ENCODE measurements around the gene SLC2A3. TPM values are rescaled to one million over a fixed set of nuclear protein-coding genes. Genes with fewer than 3 reads are reported as not detected.
A peak's percentile ranks its signal among the peaks of the same experiment; 100 is the strongest.
"Not testable (repeated sequence)": the region's sequence is repeated elsewhere in the genome, so short reads cannot be mapped to it uniquely, and the experiment has no call there.

Gene SLC2A3
- 100 to 1,000 TPM in 2 of 8 experiments, 10 to 100 TPM in 6; 10.3 to 110 (median 54.6) TPM for total RNA-seq

DNA sequence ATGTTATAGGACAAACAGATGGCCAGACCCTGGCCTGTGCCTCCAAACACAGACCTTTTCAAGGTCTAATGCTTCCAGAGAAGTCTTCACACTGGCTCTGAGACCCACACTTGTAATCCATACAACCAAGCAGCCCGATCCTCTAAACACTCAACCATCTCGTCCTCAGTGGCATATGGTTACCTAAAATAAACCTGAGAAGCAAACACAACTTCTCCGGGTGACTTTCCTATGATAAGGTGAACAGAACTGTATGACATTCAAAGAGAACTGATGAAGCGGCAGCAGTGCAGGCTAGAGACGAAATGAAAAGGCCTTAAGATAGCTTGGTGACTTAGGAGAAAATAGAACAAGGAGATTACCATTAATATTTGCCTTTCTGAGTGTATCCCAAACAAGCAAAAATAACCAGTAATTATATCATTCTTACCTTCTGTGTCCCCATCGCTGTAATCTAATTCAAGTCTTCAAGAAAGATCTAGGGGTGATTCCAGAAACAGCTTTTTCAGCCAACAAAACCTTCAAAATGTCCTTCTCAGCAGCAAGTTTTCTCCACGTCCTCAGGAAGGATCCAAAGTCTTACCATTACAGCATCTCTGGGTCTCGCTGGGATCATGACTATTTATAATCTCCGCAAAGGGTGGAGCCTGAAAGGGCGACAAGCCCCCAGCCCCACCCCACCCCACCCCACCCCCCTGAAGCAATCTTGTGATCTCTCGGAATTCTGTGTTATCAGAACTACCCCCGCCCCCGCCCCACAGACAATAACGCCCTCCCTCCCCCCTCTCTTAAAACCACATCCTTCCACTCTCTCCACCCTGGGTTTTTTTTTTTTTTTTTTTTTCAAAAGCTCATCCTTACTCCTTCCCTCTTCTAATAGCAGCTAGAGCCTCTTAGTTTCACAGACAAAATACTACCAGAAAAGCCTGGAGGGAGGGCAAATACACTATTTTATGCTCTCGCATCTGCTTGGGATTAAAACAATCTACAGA is at the start of gene SLC2A3:
SLC2A3 (minus strand) TSS at position 598 of the 992 bp plus-strand sequence; CDS start at position 445, 153 bp downstream.
- in situ Hi-C loops (cut with MboI; ENCODE audit: low pct_unique_long_range_greater_than_20kb in 2 of 9, low sequenced_read_pairs in 9 of 9, unreplicated experiment in 9 of 9): no loop called here
- WGBS, 10 experiments: 0 to 22% (median 7%) methylated on average over 4 to 11 of the region's 15 CpGs; no CpG with 5 or more reads in 1 of the 10 experiments
- H3K4me1 ChIP-seq (replicated peaks in 1 of 2): peaks cover 8 to 11% of the 10 kb centered on the region in 2 donors
- peak within 1 kb of the TSS; percentile 52 to 79 (median 68) for H3K4me3 ChIP-seq
- H3K27ac ChIP-seq: peak within 1 kb of the TSS; percentile 51 to 69
- ATAC-seq (replicated peaks in 6 of 8): peak; percentile 39 to 85 (median 78)

- in situ Hi-C loops (cut with MboI; ENCODE audit: low pct_unique_long_range_greater_than_20kb in 2 of 9, low sequenced_read_pairs in 9 of 9, unreplicated experiment in 9 of 9): loop anchor here in 4 of 9 experiments (25.0 kb wide), 1 partner anchor 123 kb away; the partner anchor contains the start of gene SLC2A14 (in 4 of the 4)
- 49 to 100% (median 86%) methylated on average over 1 to 5 of the region's 5 CpGs for WGBS, 10 experiments
- no peak overlapping the region for H3K27ac ChIP-seq
- H3K4me1 ChIP-seq (replicated peaks in 1 of 2): no peaks in the 10 kb centered on the region
- no peak for ATAC-seq (replicated peaks in 6 of 8)
- H3K4me3 ChIP-seq: no peak overlapping the region
Observed at GRCh38 chr12:7984900-7985299, 48.9 kb upstream of the SLC2A3 start.

GRCh38 chr12:7983460-7983859 is 47.5 kb upstream of the SLC2A3 start:
- not testable (repeated sequence) for ATAC-seq (replicated peaks in 6 of 8)
- 80 to 100% (median 100%) methylated on average over 1 of the region's 1 CpG; no CpG with 5 or more reads in 5 of the 10 experiments for WGBS, 10 experiments

DNA sequence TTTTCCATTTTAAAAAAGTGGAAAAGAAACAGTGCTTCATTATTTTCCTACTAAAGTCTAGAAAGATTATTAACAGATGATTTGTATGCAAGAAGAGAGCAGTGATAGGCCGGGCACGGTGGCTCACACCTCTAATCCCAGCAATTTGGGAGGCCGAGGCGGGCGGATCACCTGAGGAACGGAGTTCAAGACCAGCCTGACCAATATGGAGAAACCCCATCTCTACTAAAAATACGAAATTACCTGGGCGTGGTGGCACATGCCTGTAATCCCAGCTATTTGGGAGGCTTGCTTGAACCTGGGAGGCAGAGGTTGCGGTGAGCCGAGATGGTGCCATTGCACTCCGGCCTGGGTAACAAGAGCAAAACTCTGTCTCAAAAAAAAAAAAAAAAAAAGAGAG is 47.0 kb upstream of the SLC2A3 start:
- 60 to 100% (median 91%) methylated on average over 2 to 10 of the region's 11 CpGs; no CpG with 5 or more reads in 2 of the 10 experiments for WGBS, 10 experiments
- H3K27ac ChIP-seq; H3K4me3 ChIP-seq; H3K4me1 ChIP-seq (replicated peaks in 1 of 2); ATAC-seq (replicated peaks in 6 of 8): not testable (repeated sequence)
- in situ Hi-C loops (cut with MboI; ENCODE audit: low pct_unique_long_range_greater_than_20kb in 2 of 9, low sequenced_read_pairs in 9 of 9, unreplicated experiment in 9 of 9): loop anchor here in 4 of 9 experiments (25.0 kb wide), 1 partner anchor 121 kb away; the partner anchor contains the start of gene SLC2A14 (in 4 of the 4)

More at GRCh38 chr12:7983460-7983859, 47.5 kb upstream of the SLC2A3 start:
- in situ Hi-C loops (cut with MboI; ENCODE audit: low pct_unique_long_range_greater_than_20kb in 2 of 9, low sequenced_read_pairs in 9 of 9, unreplicated experiment in 9 of 9): loop anchor here in 4 of 9 experiments (25.0 kb wide), 1 partner anchor 121 kb away; the partner anchor contains the start of gene SLC2A14 (in 4 of the 4)
- not testable (repeated sequence) for H3K4me3 ChIP-seq; H3K27ac ChIP-seq; H3K4me1 ChIP-seq (replicated peaks in 1 of 2)

- not testable (repeated sequence) for ATAC-seq (replicated peaks in 6 of 8)
Observed at GRCh38 chr12:7982332-7982735, 46.3 kb upstream of the SLC2A3 start.

DNA sequence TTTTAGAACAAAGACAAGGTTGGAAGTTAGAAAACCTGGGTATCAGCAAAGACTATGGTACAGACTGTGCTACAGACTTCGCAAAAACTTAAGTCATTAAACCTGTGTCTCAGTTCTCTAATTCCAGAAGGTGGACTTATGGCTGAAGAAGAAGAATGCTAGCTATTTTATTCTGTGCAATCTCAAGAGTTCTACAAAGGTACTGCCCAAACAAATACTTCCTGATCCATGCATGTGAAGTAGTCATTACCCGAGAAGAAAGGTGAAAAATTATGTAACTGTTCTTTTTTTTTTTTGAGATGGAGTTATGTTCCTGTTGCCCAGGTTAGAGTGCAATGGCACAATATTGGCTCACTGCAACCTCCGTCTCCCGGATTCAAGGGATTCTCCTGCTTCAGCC is 45.5 kb upstream of the SLC2A3 start:
- Histone ChIP-seq H3K4me1 (replicated peaks in 1 of 2) (peaks cover 3 to 8% of the 10 kb centered on the region in 2 donors), H3K27ac (no peak overlapping the region), H3K4me3 (no peak overlapping the region)
- WGBS, 10 experiments: 0 to 100% (median 90%) methylated on average over 1 to 4 of the region's 4 CpGs; no CpG with 5 or more reads in 1 of the 10 experiments
- no peak for ATAC-seq (replicated peaks in 6 of 8)
- in situ Hi-C loops (cut with MboI; ENCODE audit: low pct_unique_long_range_greater_than_20kb in 2 of 9, low sequenced_read_pairs in 9 of 9, unreplicated experiment in 9 of 9): loop anchor here in 4 of 9 experiments (25.0 kb wide), 1 partner anchor 119 kb away; the partner anchor contains the start of gene SLC2A14 (in 4 of the 4)

More at GRCh38 chr12:7982332-7982735, 46.3 kb upstream of the SLC2A3 start:
- in situ Hi-C loops (cut with MboI; ENCODE audit: low pct_unique_long_range_greater_than_20kb in 2 of 9, low sequenced_read_pairs in 9 of 9, unreplicated experiment in 9 of 9): loop anchor here in 4 of 9 experiments (25.0 kb wide), 1 partner anchor 120 kb away; the partner anchor contains the start of gene SLC2A14 (in 4 of the 4)
- not testable (repeated sequence) for H3K4me1 ChIP-seq (replicated peaks in 1 of 2); H3K4me3 ChIP-seq; H3K27ac ChIP-seq
- 20% methylated on average over 1 of the region's 2 CpGs; no CpG with 5 or more reads in 9 of the 10 experiments for WGBS, 10 experiments

GRCh38 chr12:7977351-7978124 is 41.6 kb upstream of the SLC2A3 start:
- not testable (repeated sequence) for H3K4me3 ChIP-seq
- peaks cover 3 to 17% of the 10 kb centered on the region in 2 donors for H3K4me1 ChIP-seq (replicated peaks in 1 of 2)
- WGBS, 10 experiments: 0 to 100% (median 86%) methylated on average over 1 to 4 of the region's 13 CpGs; no CpG with 5 or more reads in 3 of the 10 experiments
- in situ Hi-C loops (cut with MboI; ENCODE audit: low pct_unique_long_range_greater_than_20kb in 2 of 9, low sequenced_read_pairs in 9 of 9, unreplicated experiment in 9 of 9): loop anchor here in 4 of 9 experiments (25.0 kb wide), 1 partner anchor 115 kb away; the partner anchor contains the start of gene SLC2A14 (in 4 of the 4)
- peak in 5 of 8 experiments; percentile 59 to 82 (median 63) for ATAC-seq (replicated peaks in 6 of 8)
- peak overlapping the region; percentile 35 to 69 for H3K27ac ChIP-seq

- H3K4me1 ChIP-seq (replicated peaks in 1 of 2): peaks cover 8 to 35% of the 10 kb centered on the region in 2 donors
- in situ Hi-C loops (cut with MboI; ENCODE audit: low pct_unique_long_range_greater_than_20kb in 2 of 9, low sequenced_read_pairs in 9 of 9, unreplicated experiment in 9 of 9): no loop called here
- H3K27ac ChIP-seq: no peak overlapping the region
- no peak for ATAC-seq (replicated peaks in 6 of 8)
- H3K4me3 ChIP-seq: no peak overlapping the region
- WGBS, 10 experiments: 60 to 100% (median 90%) methylated on average over 1 to 5 of the region's 6 CpGs; no CpG with 5 or more reads in 2 of the 10 experiments
Observed at GRCh38 chr12:7973457-7973825, 37.5 kb upstream of the SLC2A3 start.

DNA sequence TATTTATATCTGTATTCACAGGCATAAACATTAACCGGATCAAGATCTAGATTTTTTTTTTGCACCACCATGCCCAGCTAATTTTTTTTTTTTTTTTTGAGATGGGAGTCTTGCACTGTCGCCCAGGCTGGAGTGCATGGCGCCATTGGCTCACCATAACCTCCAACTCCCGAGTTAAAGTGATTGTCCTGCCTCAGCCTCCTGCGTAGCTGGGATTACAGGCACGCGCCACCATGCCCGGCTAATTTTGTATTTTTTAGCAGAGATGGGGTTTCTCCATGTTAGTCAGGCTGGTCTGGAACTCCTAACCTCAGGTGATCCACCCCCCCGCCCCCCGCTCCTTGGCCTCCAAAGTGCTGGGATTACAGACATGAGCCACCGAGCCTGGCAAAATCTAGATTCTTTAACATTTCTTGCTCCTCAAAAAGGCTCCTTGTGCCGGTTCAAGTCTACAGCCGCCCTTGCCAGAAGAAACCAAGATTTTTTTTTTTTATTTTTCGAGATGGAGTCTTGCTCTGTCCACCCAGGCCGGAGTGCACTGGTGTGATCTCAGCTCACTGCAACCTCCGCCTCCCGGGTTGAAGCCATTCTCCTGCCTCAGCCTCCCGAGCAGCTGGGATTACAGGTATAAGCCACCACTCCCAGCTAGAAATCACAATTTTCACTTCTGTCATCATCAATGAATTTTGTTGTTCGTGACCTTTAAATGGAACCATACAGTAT is 36.9 kb upstream of the SLC2A3 start:
- WGBS, 10 experiments: 86 to 100% (median 96%) methylated on average over 1 to 13 of the region's 19 CpGs
- in situ Hi-C loops (cut with MboI; ENCODE audit: low pct_unique_long_range_greater_than_20kb in 2 of 9, low sequenced_read_pairs in 9 of 9, unreplicated experiment in 9 of 9): no loop called here

DNA sequence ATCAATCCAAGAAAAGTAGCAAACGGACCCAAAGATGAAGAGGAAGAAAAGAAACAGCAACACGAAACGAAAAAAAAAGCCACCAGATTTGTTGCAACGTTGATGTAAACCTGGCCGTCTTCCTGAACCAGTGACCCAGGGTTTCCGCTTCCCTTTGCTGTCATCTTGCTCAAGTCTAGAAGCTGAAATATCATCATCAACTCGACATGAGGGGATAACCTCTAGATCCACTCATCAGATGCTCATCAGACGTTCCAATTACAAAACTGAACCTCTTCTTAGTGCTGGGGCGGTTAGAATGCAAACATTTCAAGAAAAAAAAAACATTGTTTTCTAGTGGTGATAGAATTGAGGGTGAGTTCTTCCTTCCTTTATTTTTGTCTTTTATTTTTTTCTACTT is 36.3 kb upstream of the SLC2A3 start:
- H3K4me3 ChIP-seq: peak overlapping the region in 1 of 5 donors; percentile 15
- H3K27ac ChIP-seq; in situ Hi-C loops (cut with MboI; ENCODE audit: low pct_unique_long_range_greater_than_20kb in 2 of 9, low sequenced_read_pairs in 9 of 9, unreplicated experiment in 9 of 9); ATAC-seq (replicated peaks in 6 of 8): not testable (repeated sequence)
- WGBS, 10 experiments: 33 to 83% methylated on average over 1 of the region's 9 CpGs; no CpG with 5 or more reads in 8 of the 10 experiments
- H3K4me1 ChIP-seq (replicated peaks in 1 of 2): peaks cover 8 to 35% of the 10 kb centered on the region in 2 donors

More for the DNA sequence above, 36.9 kb upstream of the SLC2A3 start:
- no peak for ATAC-seq (replicated peaks in 6 of 8)
- peak overlapping the region in 1 of 5 donors; percentile 15 for H3K4me3 ChIP-seq
- peaks cover 8 to 35% of the 10 kb centered on the region in 2 donors for H3K4me1 ChIP-seq (replicated peaks in 1 of 2)
- peak overlapping the region in 1 of 2 donors; percentile 16 for H3K27ac ChIP-seq

DNA sequence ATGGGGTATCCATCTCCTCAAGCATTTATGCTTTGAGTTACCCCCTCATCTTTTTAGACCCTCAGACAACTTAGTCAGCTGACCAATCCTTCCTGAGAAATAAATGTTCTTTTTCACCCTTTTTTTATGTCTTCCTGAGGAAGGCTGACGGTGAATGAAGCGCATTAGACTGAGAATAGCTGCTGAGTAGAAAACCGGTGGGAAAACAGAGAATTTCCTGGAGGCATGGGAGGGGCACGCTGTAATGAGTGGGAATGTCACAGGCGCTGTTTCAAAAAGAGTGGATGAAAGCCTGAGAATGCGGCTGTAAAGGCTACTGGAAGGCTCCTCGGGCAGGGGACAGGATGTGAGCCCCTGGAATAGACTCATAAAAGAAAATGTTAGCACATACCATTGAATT is 35.8 kb upstream of the SLC2A3 start:
- WGBS, 10 experiments: 0 to 40% methylated on average over 1 to 2 of the region's 7 CpGs; no CpG with 5 or more reads in 8 of the 10 experiments
- H3K27ac ChIP-seq: peak overlapping the region; percentile 74 to 79
- H3K4me1 ChIP-seq (replicated peaks in 1 of 2): peaks cover 5 to 29% of the 10 kb centered on the region in 2 donors
- H3K4me3 ChIP-seq: peak overlapping the region; percentile 34 to 43 (median 40)
- ATAC-seq (replicated peaks in 6 of 8): peak in 1 of 8 experiments; percentile 9
- in situ Hi-C loops (cut with MboI; ENCODE audit: low pct_unique_long_range_greater_than_20kb in 2 of 9, low sequenced_read_pairs in 9 of 9, unreplicated experiment in 9 of 9): not testable (repeated sequence)
